K562 (cell line): ENCODE measurements around the gene CGB3. TPM values are rescaled to one million over a fixed set of nuclear protein-coding genes. Genes with fewer than 3 reads are reported as not detected.
"Not testable (repeated sequence)": the region's sequence is repeated elsewhere in the genome, so short reads cannot be mapped to it uniquely, and the experiment has no call there.

Experiments used
- AFF1 ChIP-seq, 2 experiments: fragments of 450-650 bp; IDR thresholded peaks; 2 replicates each; pipeline ENCODE4 v1.6.1; 2018; ENCODE audit warnings: mild to moderate bottlenecking in 2 of 2, low read depth in 1 of 2; ENCODE audit not compliant: partially characterized antibody in 2 of 2
- ATF3 ChIP-seq, 2 experiments: fragments of 450-650 bp in 1 of 2; sonication (generic) in 1 of 2; formaldehyde crosslinking in 1 of 2; IDR thresholded peaks in 1 of 2; conservative IDR thresholded peaks in 1 of 2; 2 replicates each; pipeline versions ENCODE4 v1.6.1 to v1.8.1; 2016 to 2023; ENCODE audit warnings: mild to moderate bottlenecking in 2 of 2, moderate library complexity in 2 of 2, inconsistent platforms in 1 of 2, missing genetic modification reagents in 1 of 2
- CC2D1A ChIP-seq: fragments of 450-650 bp; IDR thresholded peaks from 2 replicates; pipeline ENCODE4 v1.6.1; 2017; ENCODE audit warnings: mild to moderate bottlenecking
- CTCF ChIP-seq, 3 experiments: IDR thresholded peaks in 2 of 3; conservative IDR thresholded peaks in 1 of 3; 2 replicates each; pipeline ENCODE4 v1.5.1; 2011 to 2012; ENCODE audit warnings: low read length in 3 of 3, mild to moderate bottlenecking in 3 of 3, control low read depth in 2 of 3, improper control_type of control experiment in 1 of 3, inconsistent platforms in 1 of 3, low read depth in 1 of 3, mixed read lengths in 1 of 3, moderate library complexity in 1 of 3; ENCODE audit not compliant: insufficient read depth in 2 of 3
- HINFP ChIP-seq: fragments of 450-650 bp; conservative IDR thresholded peaks from 2 replicates; pipeline ENCODE4 v1.6.1; 2016; ENCODE audit warnings: missing genetic modification characterization, low read depth, mild to moderate bottlenecking, control low read depth, missing compliant biosample characterization
- MAZ ChIP-seq, 2 experiments: fragments of 450-650 bp in 1 of 2; sonication (generic) in 1 of 2; formaldehyde crosslinking; IDR thresholded peaks in 1 of 2; conservative IDR thresholded peaks in 1 of 2; 2 replicates each; pipeline versions ENCODE4 v1.4.0 to v1.5.0; 2020; ENCODE audit warnings: mild to moderate bottlenecking in 1 of 2, missing genetic modification reagents in 1 of 2
- TFAP4 ChIP-seq: sonication (generic); formaldehyde crosslinking; IDR thresholded peaks from 2 replicates; pipeline ENCODE4 v1.8.0; 2022; ENCODE audit warnings: missing genetic modification reagents, mild to moderate bottlenecking, moderate library complexity, borderline replicate concordance
- polyA plus RNA-seq, 8 experiments: library from polyadenylated mRNA; depleted of rRNA in 4 of 8; stranded (reverse) in 5 of 8; unstranded in 3 of 8; fragments of >200 nt; fragmentation: Nextera tagmentation in 2 of 8; fragmentation: Illumina TruSeq in 1 of 8; extraction: Ambion mirVana in 2 of 8; extraction: Trizol in 1 of 8; gene quantifications; 2 replicates each; pipeline versions ENCODE4 v1.2.1 to v1.2.3, GENCODE V29; 2011 to 2014; ENCODE audit warnings: inconsistent platforms in 1 of 8, missing spikeins in 1 of 8
- total RNA-seq, 7 experiments: library from RNA; depleted of rRNA in 6 of 7; stranded (reverse); fragments of >200 nt in 6 of 7; fragmentation: Illumina TruSeq in 2 of 7; extraction: Trizol in 2 of 7; gene quantifications; 2 replicates each; pipeline versions ENCODE4 v1.2.1 to v1.2.3, GENCODE V29; 2011 to 2021; ENCODE audit warnings: low replicate concordance in 1 of 7

The CGB3 gene
- total and polyA plus RNA-seq, 9 of the 15 experiments (the other 6 are each of a cell fraction or from before 2014, with no cell fraction given) = not detected

GRCh38 chr19:49031642-49032301 lies 7.6 kb upstream of the CGB3 start, which contains the start of gene CGB2 (continued):
- TF ChIP-seq AFF1 (IDR thresholded peaks at IDR 0.05; ENCODE audit: low read depth in 1 of 2, partially characterized antibody in 2 of 2) = peak in 1 of 2 experiments; percentile 31
- peak; percentile 88 for TF ChIP-seq ATF3 (IDR thresholded peaks at IDR 0.05)
- not testable (repeated sequence) for TF ChIP-seq ATF3 (CRISPR knock-in tag; conservative IDR thresholded peaks at IDR 0.05)
- peak; percentile 56 to 84 (median 67) for TF ChIP-seq CTCF (IDR thresholded peaks at IDR 0.05 in 2 of 3, conservative IDR thresholded peaks at IDR 0.05 in 1 of 3; ENCODE audit: insufficient read depth in 2 of 3, low read depth in 1 of 3, low read length in 3 of 3)
- peak; percentile 64 for TF ChIP-seq HINFP
- peak; percentile 45; the same call in 1 of the 2 replicates for TF ChIP-seq TFAP4 (CRISPR knock-in tag)
- peak; percentile 68; the same call in 1 of the 2 replicates for TF ChIP-seq CC2D1A
- peak in 1 of 2 experiments; percentile 67; a peak in 2 of 4 replicates for TF ChIP-seq MAZ (CRISPR knock-in tag; conservative IDR thresholded peaks at IDR 0.05 in 1 of 2, IDR thresholded peaks at IDR 0.05 in 1 of 2)
